Cardiac muscle cell (in vitro differentiated cells and primary cell): ENCODE data around the gene SPESP1. TPM values are rescaled to one million over a fixed set of nuclear protein-coding genes. Genes with fewer than 3 reads are reported as not detected.

Experiments used
- DNase-seq, 2 donors: peaks; one replicate each; pipeline versions ENCODE4 v3.0.0 to v3.0.0-alpha.2; 2010 to 2017; ENCODE audit warnings: low read depth in 1 of 2, low spot score in 1 of 2
- H3K27ac ChIP-seq: fragments of 200-600 bp; sonication (generic); 2 replicates; pipeline ENCODE4 v1.5.1; 2016
- H3K27me3 ChIP-seq: fragments of 200-600 bp; sonication (generic); 2 replicates; pipeline ENCODE4 v1.6.0; 2016; ENCODE audit warnings: control low read depth
- H3K36me3 ChIP-seq: fragments of 200-600 bp; sonication (generic); 2 replicates; pipeline ENCODE4 v1.5.1; 2016; ENCODE audit warnings: control low read depth
- H3K4me1 ChIP-seq: fragments of 200-600 bp; sonication (generic); 2 replicates; pipeline ENCODE4 v1.8.1; 2017; ENCODE audit warnings: low read depth, mild to moderate bottlenecking, mixed run types
- H3K4me3 ChIP-seq: fragments of 200-600 bp; sonication (generic); 2 replicates; pipeline ENCODE4 v1.5.1; 2016; ENCODE audit warnings: mild to moderate bottlenecking
- H3K9me3 ChIP-seq: fragments of 200-600 bp; sonication (generic); 2 replicates; pipeline ENCODE4 v1.5.1; 2017; ENCODE audit warnings: low read depth, mild to moderate bottlenecking, control low read depth
- CTCF ChIP-seq: IDR thresholded peaks from 2 replicates; pipeline ENCODE4 v1.5.1; 2012; ENCODE audit warnings: low read depth, mild to moderate bottlenecking, low read length
- polyA plus RNA-seq: library from polyadenylated mRNA; unstranded; fragments of >200 nt; fragmentation: Nextera tagmentation; extraction: Ambion mirVana; gene quantifications from 2 replicates; pipeline ENCODE4 v1.2.1, GENCODE V29; 2016
- total RNA-seq: library from RNA; depleted of rRNA; stranded (reverse); fragments of >200 nt; gene quantifications from 2 replicates; pipeline ENCODE4 v1.2.3, GENCODE V29; 2016

SPESP1 gene
- total and polyA plus RNA-seq, 2 experiments from 2014 or later, result not detected

- H3K4me3 ChIP-seq, result no peak overlapping the region
- H3K27me3 ChIP-seq, result no peaks in the 10 kb centered on the region
- H3K4me1 ChIP-seq, result peaks cover 60% of the 10 kb centered on the region
- H3K36me3 ChIP-seq, result no peaks in the 10 kb centered on the region
- H3K27ac ChIP-seq, result peak overlapping the region; percentile 22
- H3K9me3 ChIP-seq, result no peaks in the 10 kb centered on the region
- TF ChIP-seq CTCF, result no peak
- DNase-seq, result no peak
Measured at GRCh38 chr15:68986322-68986721, 56.0 kb downstream of the SPESP1 start.

GRCh38 chr15:68987120-68987519 is 56.8 kb downstream of the SPESP1 start:
- no peak for DNase-seq
- no peak for TF ChIP-seq CTCF
- Histone ChIP-seq H3K27ac (no peak overlapping the region), H3K27me3 (no peaks in the 10 kb centered on the region), H3K4me3 (no peak overlapping the region), H3K4me1 (peaks cover 67% of the 10 kb centered on the region), H3K9me3 (no peaks in the 10 kb centered on the region), H3K36me3 (no peaks in the 10 kb centered on the region)

- DNase-seq, result peak in 1 of 2 donors; percentile 20
- Histone ChIP-seq H3K36me3 (no peaks in the 10 kb centered on the region), H3K9me3 (no peaks in the 10 kb centered on the region), H3K27ac (no peak overlapping the region), H3K4me1 (peaks cover 73% of the 10 kb centered on the region), H3K4me3 (no peak overlapping the region), H3K27me3 (no peaks in the 10 kb centered on the region)
- TF ChIP-seq CTCF, result no peak
Measured at GRCh38 chr15:68987676-68988075, 57.4 kb downstream of the SPESP1 start.

GRCh38 chr15:68989541-68990230 is 59.4 kb downstream of the SPESP1 start:
- no peaks in the 10 kb centered on the region for H3K9me3 ChIP-seq
- no peak for TF ChIP-seq CTCF
- H3K27ac ChIP-seq, result peak overlapping the region; percentile 88
- peak in 1 of 2 donors; percentile 46 for DNase-seq
- H3K4me1 ChIP-seq, result peaks cover 72% of the 10 kb centered on the region
- no peaks in the 10 kb centered on the region for H3K27me3 ChIP-seq
- no peak overlapping the region for H3K4me3 ChIP-seq
- no peaks in the 10 kb centered on the region for H3K36me3 ChIP-seq

- TF ChIP-seq CTCF, result no peak
- no peak for DNase-seq
- Histone ChIP-seq H3K9me3 (no peaks in the 10 kb centered on the region), H3K36me3 (no peaks in the 10 kb centered on the region), H3K4me1 (peaks cover 78% of the 10 kb centered on the region), H3K27me3 (no peaks in the 10 kb centered on the region), H3K27ac (peak overlapping the region; percentile 88), H3K4me3 (no peak overlapping the region)
Measured at GRCh38 chr15:68990231-68990991, 60.1 kb downstream of the SPESP1 start.
